Progenitor cell of endocrine pancreas (in vitro differentiated cells): ENCODE measurements around the gene TTC34. TPM values are rescaled to one million over a fixed set of nuclear protein-coding genes. Genes with fewer than 3 reads are reported as not detected.

Source experiments
- DNase-seq: peaks from one replicate; pipeline ENCODE4 v3.0.0; 2021; ENCODE audit warnings: low spot score; ENCODE audit not compliant: unreplicated experiment
- H3K27ac Mint-ChIP-seq: 2 replicates; pipeline ENCODE4 v1.8.0; 2021; ENCODE audit warnings: mild to moderate bottlenecking, moderate library complexity, mixed read lengths
- H3K27me3 Mint-ChIP-seq: 2 replicates; pipeline ENCODE4 v1.8.0; 2021; ENCODE audit warnings: mixed read lengths
- H3K36me3 Mint-ChIP-seq: 2 replicates; pipeline ENCODE4 v1.8.0; 2022; ENCODE audit warnings: mixed read lengths; ENCODE audit not compliant: insufficient read depth
- H3K4me1 Mint-ChIP-seq: 2 replicates; pipeline ENCODE4 v1.8.0; 2021; ENCODE audit warnings: low read depth, mixed read lengths
- H3K4me3 Mint-ChIP-seq: 2 replicates; pipeline ENCODE4 v1.8.0; 2021; ENCODE audit warnings: low read depth, mild to moderate bottlenecking, moderate library complexity, mixed read lengths
- H3K9me3 Mint-ChIP-seq: 2 replicates; pipeline ENCODE4 v1.8.0; 2021; ENCODE audit warnings: low read depth, mixed read lengths
- CTCF ChIP-seq: fragments of 200-600 bp; sonication (generic); IDR thresholded peaks from one replicate; pipeline ENCODE4 v1.5.0; 2021; ENCODE audit warnings: antibody characterized with exemption, mild to moderate bottlenecking; ENCODE audit not compliant: unreplicated experiment
- total RNA-seq: library from RNA; stranded (reverse); gene quantifications from 2 replicates; pipeline ENCODE4 v1.2.1, GENCODE V29; 2021

TTC34 gene
- total RNA-seq, 1 donor from 2014 or later, result 3.1 TPM

- H3K27ac Mint-ChIP-seq, result no peak overlapping the region
- H3K4me3 Mint-ChIP-seq, result no peak overlapping the region
- H3K9me3 Mint-ChIP-seq, result peaks cover 19% of the 10 kb centered on the region
- no peak for TF ChIP-seq CTCF
- DNase-seq, result no peak
- no peaks in the 10 kb centered on the region for H3K4me1 Mint-ChIP-seq
- H3K27me3 Mint-ChIP-seq, result no peaks in the 10 kb centered on the region
- H3K36me3 Mint-ChIP-seq, result peaks cover 4% of the 10 kb centered on the region
Measured at GRCh38 chr1:2808831-2809605, 7.5 kb upstream of the TTC34 start.

GRCh38 chr1:2808386-2808705, 6.9 kb upstream of the TTC34 start:
- no peaks in the 10 kb centered on the region for H3K27me3 Mint-ChIP-seq
- H3K9me3 Mint-ChIP-seq, result peaks cover 15% of the 10 kb centered on the region
- peaks cover 3% of the 10 kb centered on the region for H3K36me3 Mint-ChIP-seq
- no peak for TF ChIP-seq CTCF
- no peak overlapping the region for H3K4me3 Mint-ChIP-seq
- no peaks in the 10 kb centered on the region for H3K4me1 Mint-ChIP-seq
- no peak overlapping the region for H3K27ac Mint-ChIP-seq
- DNase-seq, result no peak

- DNase-seq, result no peak
- H3K36me3 Mint-ChIP-seq, result peaks cover 3% of the 10 kb centered on the region
- H3K4me3 Mint-ChIP-seq, result no peak overlapping the region
- peaks cover 15% of the 10 kb centered on the region for H3K9me3 Mint-ChIP-seq
- no peak overlapping the region for H3K27ac Mint-ChIP-seq
- H3K27me3 Mint-ChIP-seq, result no peaks in the 10 kb centered on the region
- TF ChIP-seq CTCF, result no peak
- no peaks in the 10 kb centered on the region for H3K4me1 Mint-ChIP-seq
Measured at GRCh38 chr1:2807678-2808385, 6.3 kb upstream of the TTC34 start.

- H3K27me3 Mint-ChIP-seq, result no peaks in the 10 kb centered on the region
- no peak overlapping the region for H3K4me3 Mint-ChIP-seq
- DNase-seq, result no peak
- no peaks in the 10 kb centered on the region for H3K4me1 Mint-ChIP-seq
- peaks cover 10% of the 10 kb centered on the region for H3K9me3 Mint-ChIP-seq
- no peak for TF ChIP-seq CTCF
- no peak overlapping the region for H3K27ac Mint-ChIP-seq
- peaks cover 2% of the 10 kb centered on the region for H3K36me3 Mint-ChIP-seq
Measured at GRCh38 chr1:2807036-2807435, 5.5 kb upstream of the TTC34 start.

- Mint-ChIP-seq H3K4me1 (no peaks in the 10 kb centered on the region), H3K4me3 (no peak overlapping the region), H3K36me3 (peaks cover 2% of the 10 kb centered on the region), H3K9me3 (peaks cover 10% of the 10 kb centered on the region), H3K27ac (no peak overlapping the region), H3K27me3 (no peaks in the 10 kb centered on the region)
- TF ChIP-seq CTCF, result no peak
- DNase-seq, result no peak
Measured at GRCh38 chr1:2806591-2806990, 5.1 kb upstream of the TTC34 start.
